Smooth muscle cell (in vitro differentiated cells): Measurements from ENCODE around the gene NACC2. TPM values are rescaled to one million over a fixed set of nuclear protein-coding genes. Genes with fewer than 3 reads are reported as not detected.
A peak's percentile ranks its signal among the peaks of the same experiment; 100 is the strongest.
"Not testable (repeated sequence)": the region's sequence is repeated elsewhere in the genome, so short reads cannot be mapped to it uniquely, and the experiment has no call there.

Experiments used
- DNase-seq: peaks from one replicate; lab custom pipeline; 2025; ENCODE audit not compliant: unreplicated experiment; lab: John Stamatoyannopoulos, UW
- H2AFZ ChIP-seq: fragments of 200-600 bp; sonication (generic); 2 replicates; pipeline ENCODE4 v1.6.0; 2016; ENCODE audit warnings: antibody characterized with exemption, low read depth, mild to moderate bottlenecking
- H3F3A ChIP-seq: fragments of 200-600 bp; sonication (generic); 2 replicates; pipeline ENCODE4 v1.6.0; 2017; ENCODE audit warnings: antibody characterized with exemption, low read depth
- H3K27ac ChIP-seq: fragments of 200-600 bp; sonication (generic); 2 replicates; pipeline ENCODE4 v1.5.1; 2016; ENCODE audit warnings: low read depth, mild to moderate bottlenecking
- H3K27me3 ChIP-seq: fragments of 200-600 bp; sonication (generic); 2 replicates; pipeline ENCODE4 v1.6.1; 2016; ENCODE audit warnings: low read depth, mild to moderate bottlenecking
- H3K36me3 ChIP-seq: fragments of 200-600 bp; sonication (generic); 2 replicates; pipeline ENCODE4 v1.5.1; 2016; ENCODE audit warnings: low read depth
- H3K4me1 ChIP-seq: fragments of 200-600 bp; sonication (generic); 2 replicates; pipeline ENCODE4 v1.5.1; 2016; ENCODE audit warnings: low read depth
- H3K4me2 ChIP-seq: fragments of 200-600 bp; sonication (generic); 2 replicates; pipeline ENCODE4 v1.6.0; 2016; ENCODE audit warnings: mild to moderate bottlenecking
- H3K4me3 ChIP-seq: fragments of 200-600 bp; sonication (generic); 2 replicates; pipeline ENCODE4 v1.5.1; 2016; ENCODE audit warnings: mild to moderate bottlenecking
- H3K79me2 ChIP-seq: fragments of 200-600 bp; sonication (generic); 2 replicates; pipeline ENCODE4 v1.6.0; 2016; ENCODE audit warnings: low read depth, mild to moderate bottlenecking
- H3K9ac ChIP-seq: fragments of 200-600 bp; sonication (generic); 2 replicates; pipeline ENCODE4 v1.6.0; 2016; ENCODE audit warnings: low read depth
- H3K9me3 ChIP-seq: fragments of 200-600 bp; sonication (generic); replicated peaks from 2 replicates; pipeline ENCODE4 v1.5.1; 2016; ENCODE audit warnings: low read depth
- H4K20me1 ChIP-seq: fragments of 200-600 bp; sonication (generic); 2 replicates; pipeline ENCODE4 v1.6.0; 2016; ENCODE audit warnings: low read depth
- WGBS: methylation state at CpG from one replicate; pipeline ENCODE4 v1.1.7; 2016; ENCODE audit warnings: low lambda C conversion rate; 5-methylcytosine and 5-hydroxymethylcytosine counted together
- polyA plus RNA-seq: library from polyadenylated mRNA; unstranded; fragments of >200 nt; fragmentation: Nextera tagmentation; extraction: Ambion mirVana; gene quantifications from 2 replicates; pipeline ENCODE4 v1.2.1, GENCODE V29; 2016
- total RNA-seq: library from RNA; depleted of rRNA; stranded (reverse); fragments of >200 nt; gene quantifications from 2 replicates; pipeline ENCODE4 v1.2.3, GENCODE V29; 2014
- TF ChIP-seq, protein P1 (sequence below): fragments of 200-600 bp; sonication (generic); IDR thresholded peaks from 2 replicates; pipeline ENCODE4 v1.5.1; 2017; ENCODE audit warnings: borderline replicate concordance, mild to moderate bottlenecking, antibody characterized with exemption; ENCODE audit not compliant: insufficient read depth, poor library complexity, severe bottlenecking

The NACC2 gene
- total and polyA plus RNA-seq, 2 experiments from 2014 or later = 6.7 to 8.8 TPM

DNA sequence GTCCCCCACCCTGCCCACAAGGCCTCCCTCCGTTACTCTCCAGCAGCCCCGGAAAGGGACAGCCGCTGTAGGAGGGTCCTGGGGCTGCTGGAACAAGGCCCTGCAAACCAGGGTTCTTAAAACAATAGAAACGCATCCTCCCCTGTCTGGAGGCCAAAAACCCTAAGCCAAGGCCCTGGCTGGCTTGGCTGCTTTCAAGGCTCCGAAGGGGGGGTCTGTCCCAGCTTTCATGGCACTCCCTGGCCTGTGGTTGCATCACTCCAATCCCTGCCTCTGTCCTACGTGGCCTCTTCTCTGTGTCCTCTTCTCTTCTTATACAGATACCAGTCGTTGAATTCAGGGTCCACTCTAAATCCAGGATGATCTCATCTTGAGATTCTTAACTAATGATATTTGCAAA is 126.5 kb downstream of the NACC2 start:
- H3F3A ChIP-seq = no peaks in the 10 kb centered on the region
- WGBS = 69% methylated on average over 7 of the region's 7 CpGs
- H4K20me1 ChIP-seq = no peaks in the 10 kb centered on the region

DNA sequence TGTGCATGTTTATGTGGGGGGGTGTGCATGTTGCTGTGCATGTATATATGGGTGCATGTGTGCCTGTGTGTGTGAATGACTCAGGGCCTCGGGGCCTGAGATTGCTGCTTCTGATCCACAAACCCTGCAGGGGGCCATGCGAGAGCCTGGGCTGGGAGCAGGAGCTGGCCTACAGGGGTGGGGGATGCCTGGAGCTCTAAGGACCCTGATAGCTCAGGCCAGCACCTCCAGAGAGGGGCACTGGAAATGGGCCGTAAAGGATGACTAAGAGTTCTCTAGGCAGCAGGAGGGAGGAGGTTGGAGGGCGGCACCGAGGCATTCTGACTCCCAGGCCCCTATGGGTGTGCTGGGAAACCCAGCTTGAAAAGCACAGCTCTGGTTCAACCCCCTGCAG is 127.0 kb downstream of the NACC2 start:
- TF ChIP-seq, protein P1, sequence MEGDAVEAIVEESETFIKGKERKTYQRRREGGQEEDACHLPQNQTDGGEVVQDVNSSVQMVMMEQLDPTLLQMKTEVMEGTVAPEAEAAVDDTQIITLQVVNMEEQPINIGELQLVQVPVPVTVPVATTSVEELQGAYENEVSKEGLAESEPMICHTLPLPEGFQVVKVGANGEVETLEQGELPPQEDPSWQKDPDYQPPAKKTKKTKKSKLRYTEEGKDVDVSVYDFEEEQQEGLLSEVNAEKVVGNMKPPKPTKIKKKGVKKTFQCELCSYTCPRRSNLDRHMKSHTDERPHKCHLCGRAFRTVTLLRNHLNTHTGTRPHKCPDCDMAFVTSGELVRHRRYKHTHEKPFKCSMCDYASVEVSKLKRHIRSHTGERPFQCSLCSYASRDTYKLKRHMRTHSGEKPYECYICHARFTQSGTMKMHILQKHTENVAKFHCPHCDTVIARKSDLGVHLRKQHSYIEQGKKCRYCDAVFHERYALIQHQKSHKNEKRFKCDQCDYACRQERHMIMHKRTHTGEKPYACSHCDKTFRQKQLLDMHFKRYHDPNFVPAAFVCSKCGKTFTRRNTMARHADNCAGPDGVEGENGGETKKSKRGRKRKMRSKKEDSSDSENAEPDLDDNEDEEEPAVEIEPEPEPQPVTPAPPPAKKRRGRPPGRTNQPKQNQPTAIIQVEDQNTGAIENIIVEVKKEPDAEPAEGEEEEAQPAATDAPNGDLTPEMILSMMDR = no peak
- H3F3A ChIP-seq = no peaks in the 10 kb centered on the region
- no peak for DNase-seq
- H3K4me3 ChIP-seq = no peak overlapping the region
- no peak overlapping the region for H2AFZ ChIP-seq
- H3K4me2 ChIP-seq = no peak overlapping the region
- no peaks in the 10 kb centered on the region for H3K4me1 ChIP-seq
- no peaks in the 10 kb centered on the region for H3K9me3 ChIP-seq
- H3K9ac ChIP-seq = no peak overlapping the region
- no peaks in the 10 kb centered on the region for H3K79me2 ChIP-seq
- no peaks in the 10 kb centered on the region for H3K27me3 ChIP-seq
- 27% methylated on average over 5 of the region's 5 CpGs for WGBS
- no peaks in the 10 kb centered on the region for H3K36me3 ChIP-seq
- no peaks in the 10 kb centered on the region for H4K20me1 ChIP-seq
- no peak overlapping the region for H3K27ac ChIP-seq

More for the DNA sequence above, 126.5 kb downstream of the NACC2 start:
- H3K27ac ChIP-seq = no peak overlapping the region
- no peak for DNase-seq
- no peaks in the 10 kb centered on the region for H3K36me3 ChIP-seq
- no peaks in the 10 kb centered on the region for H3K27me3 ChIP-seq
- no peaks in the 10 kb centered on the region for H3K9me3 ChIP-seq
- no peak overlapping the region for H3K4me3 ChIP-seq
- TF ChIP-seq, protein P1 = no peak
- H3K79me2 ChIP-seq = no peaks in the 10 kb centered on the region
- H3K9ac ChIP-seq = no peak overlapping the region
- peak overlapping the region; percentile 8 for H3K4me2 ChIP-seq
- H3K4me1 ChIP-seq = no peaks in the 10 kb centered on the region
- no peak overlapping the region for H2AFZ ChIP-seq

DNA sequence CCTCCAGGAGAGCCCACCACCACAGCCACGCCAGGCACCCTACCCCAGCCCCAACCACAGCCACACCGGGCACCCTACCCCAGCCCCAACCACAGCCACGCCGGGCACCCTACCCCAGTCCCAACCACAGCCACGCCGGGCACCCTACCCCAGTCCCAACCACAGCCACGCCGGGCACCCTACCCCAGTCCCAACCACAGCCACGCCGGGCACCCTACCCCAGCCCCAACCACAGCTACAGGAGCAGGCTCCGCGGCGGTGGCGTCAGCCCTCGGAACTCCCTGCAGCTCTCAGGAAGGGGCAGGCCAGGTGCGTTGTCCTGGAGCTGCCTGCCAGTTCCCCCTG is 128.2 kb downstream of the NACC2 start:
- not testable (repeated sequence) for DNase-seq, H3K36me3 ChIP-seq, H4K20me1 ChIP-seq, H3K9me3 ChIP-seq, H3K4me3 ChIP-seq, H3K27ac ChIP-seq, H2AFZ ChIP-seq, H3K79me2 ChIP-seq, H3K4me1 ChIP-seq, H3F3A ChIP-seq, H3K4me2 ChIP-seq, H3K27me3 ChIP-seq, H3K9ac ChIP-seq
- whole genome bisulfite sequencing = 89% methylated on average over 16 of the region's 16 CpGs

DNA sequence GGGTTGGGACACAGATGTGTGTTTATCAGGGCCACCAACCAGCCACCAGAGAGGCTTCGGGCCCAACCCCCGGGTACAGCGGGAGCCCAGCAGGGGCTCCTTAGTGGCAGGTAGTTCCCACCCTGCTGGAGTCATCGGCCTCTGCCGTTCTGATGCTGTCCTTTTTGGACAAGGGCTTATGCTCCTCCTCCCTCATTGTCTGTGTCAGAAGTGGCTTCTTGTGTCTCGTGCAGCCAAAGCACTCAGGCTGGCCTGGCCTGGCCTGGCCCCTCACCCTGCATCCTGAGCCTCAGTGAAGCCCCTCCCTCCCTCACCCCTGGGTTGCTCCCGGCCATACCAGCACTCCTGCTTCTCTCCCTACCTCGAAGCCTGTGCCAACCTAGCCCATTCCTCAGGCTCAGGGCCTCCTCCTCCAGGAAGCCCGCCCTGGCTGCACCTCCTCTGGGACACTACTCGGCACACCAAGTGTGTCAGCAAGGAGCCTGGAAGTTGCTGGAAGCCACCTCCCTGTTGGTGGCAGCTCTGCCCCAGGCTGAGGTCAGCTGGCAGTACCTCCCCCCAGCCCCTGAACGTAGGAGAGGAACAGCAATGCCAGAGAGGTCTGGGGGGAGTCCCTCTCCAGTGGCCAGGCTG is 129.8 kb downstream of the NACC2 start:
- Histone ChIP-seq H4K20me1 (peaks cover under 1% of the 10 kb centered on the region), H2AFZ (no peak overlapping the region), H3K36me3 (no peaks in the 10 kb centered on the region), H3K27me3 (no peaks in the 10 kb centered on the region), H3K9ac (no peak overlapping the region), H3F3A (no peaks in the 10 kb centered on the region), H3K4me1 (peaks cover under 1% of the 10 kb centered on the region), H3K79me2 (peaks cover 7% of the 10 kb centered on the region), H3K4me3 (no peak overlapping the region), H3K4me2 (no peak overlapping the region), H3K27ac (no peak overlapping the region), H3K9me3 (no peaks in the 10 kb centered on the region)
- DNase-seq = no peak
- WGBS = 84% methylated on average over 11 of the region's 11 CpGs
- TF ChIP-seq, protein P1 = no peak
